A204.1 (cell line): ENCODE results near the gene MEGF6.

Experiments used
- FAIRE-seq: peaks from 2 replicates; lab custom pipeline; 2012; peaks lifted over from hg19 to GRCh38; lab: Jason Lieb, UNC

Gene MEGF6

GRCh38 chr1:3520419-3521378, 90.6 kb downstream of the MEGF6 start:
- FAIRE-seq, result no peak

- no peak for FAIRE-seq
Measured at GRCh38 chr1:3519301-3519885, 91.9 kb downstream of the MEGF6 start.

- no peak for FAIRE-seq
Measured at GRCh38 chr1:3518756-3519155, 92.6 kb downstream of the MEGF6 start.

- FAIRE-seq, result no peak
Measured at GRCh38 chr1:3518256-3518655, 93.1 kb downstream of the MEGF6 start.

- no peak for FAIRE-seq
Measured at GRCh38 chr1:3516911-3517675, 94.2 kb downstream of the MEGF6 start.

GRCh38 chr1:3516481-3516869, 94.8 kb downstream of the MEGF6 start:
- no peak for FAIRE-seq

- no peak for FAIRE-seq
Measured at GRCh38 chr1:3515774-3516480, 95.4 kb downstream of the MEGF6 start.

GRCh38 chr1:3515272-3515671, 96.0 kb downstream of the MEGF6 start:
- FAIRE-seq, result no peak

- no peak for FAIRE-seq
Measured at GRCh38 chr1:3514404-3514803, 96.9 kb downstream of the MEGF6 start.

- FAIRE-seq, result no peak
Measured at GRCh38 chr1:3511856-3512255, 99.5 kb downstream of the MEGF6 start.

- no peak for FAIRE-seq
Measured at GRCh38 chr1:3511306-3511705, 100.0 kb downstream of the MEGF6 start.

- FAIRE-seq, result no peak
Measured at GRCh38 chr1:3510956-3511250, 100.4 kb downstream of the MEGF6 start.

GRCh38 chr1:3510136-3510955, 101.0 kb downstream of the MEGF6 start:
- no peak for FAIRE-seq

GRCh38 chr1:3509721-3510120, 101.6 kb downstream of the MEGF6 start:
- FAIRE-seq, result no peak

GRCh38 chr1:3508757-3509415, 102.4 kb downstream of the MEGF6 start:
- FAIRE-seq, result no peak

GRCh38 chr1:3507636-3508275, 103.6 kb downstream of the MEGF6 start:
- FAIRE-seq, result no peak

- FAIRE-seq, result no peak
Measured at GRCh38 chr1:3506943-3507342, 104.4 kb downstream of the MEGF6 start.

GRCh38 chr1:3506041-3506440, 105.3 kb downstream of the MEGF6 start:
- FAIRE-seq, result no peak

GRCh38 chr1:3505161-3505560, 106.1 kb downstream of the MEGF6 start:
- FAIRE-seq, result no peak

- no peak for FAIRE-seq
Measured at GRCh38 chr1:3504822-3505153, 106.5 kb downstream of the MEGF6 start.
